ENCODE results near the gene RNF149.

- TF ChIP-seq CSRNP3 (CRISPR knock-in tag; IDR thresholded peaks at IDR 0.05) (no peak), TCF4 (CRISPR knock-in tag; IDR thresholded peaks at IDR 0.05; ENCODE audit: borderline replicate concordance) (no peak), ZFP30 (CRISPR knock-in tag; IDR thresholded peaks at IDR 0.05) (no peak), TOX (CRISPR knock-in tag; IDR thresholded peaks at IDR 0.05; ENCODE audit: borderline replicate concordance) (no peak), TSHZ2 (CRISPR knock-in tag; IDR thresholded peaks at IDR 0.05) (no peak), OSR1 (CRISPR knock-in tag; IDR thresholded peaks at IDR 0.05) (no peak), PPARA (CRISPR knock-in tag; IDR thresholded peaks at IDR 0.05; ENCODE audit: borderline replicate concordance) (no peak), ZNF565 (CRISPR knock-in tag; conservative IDR thresholded peaks at IDR 0.05; ENCODE audit: low read depth) (no peak), RARB (CRISPR knock-in tag; IDR thresholded peaks at IDR 0.05) (no peak), CSDC2 (CRISPR knock-in tag; IDR thresholded peaks at IDR 0.05) (no peak)
- TF ChIP-seq, protein P1, sequence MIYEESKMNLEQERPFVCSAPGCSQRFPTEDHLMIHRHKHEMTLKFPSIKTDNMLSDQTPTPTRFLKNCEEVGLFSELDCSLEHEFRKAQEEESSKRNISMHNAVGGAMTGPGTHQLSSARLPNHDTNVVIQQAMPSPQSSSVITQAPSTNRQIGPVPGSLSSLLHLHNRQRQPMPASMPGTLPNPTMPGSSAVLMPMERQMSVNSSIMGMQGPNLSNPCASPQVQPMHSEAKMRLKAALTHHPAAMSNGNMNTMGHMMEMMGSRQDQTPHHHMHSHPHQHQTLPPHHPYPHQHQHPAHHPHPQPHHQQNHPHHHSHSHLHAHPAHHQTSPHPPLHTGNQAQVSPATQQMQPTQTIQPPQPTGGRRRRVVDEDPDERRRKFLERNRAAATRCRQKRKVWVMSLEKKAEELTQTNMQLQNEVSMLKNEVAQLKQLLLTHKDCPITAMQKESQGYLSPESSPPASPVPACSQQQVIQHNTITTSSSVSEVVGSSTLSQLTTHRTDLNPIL (CRISPR knock-in tag; IDR thresholded peaks at IDR 0.05; ENCODE audit: low read depth): no peak
- TF ChIP-seq, protein P2, sequence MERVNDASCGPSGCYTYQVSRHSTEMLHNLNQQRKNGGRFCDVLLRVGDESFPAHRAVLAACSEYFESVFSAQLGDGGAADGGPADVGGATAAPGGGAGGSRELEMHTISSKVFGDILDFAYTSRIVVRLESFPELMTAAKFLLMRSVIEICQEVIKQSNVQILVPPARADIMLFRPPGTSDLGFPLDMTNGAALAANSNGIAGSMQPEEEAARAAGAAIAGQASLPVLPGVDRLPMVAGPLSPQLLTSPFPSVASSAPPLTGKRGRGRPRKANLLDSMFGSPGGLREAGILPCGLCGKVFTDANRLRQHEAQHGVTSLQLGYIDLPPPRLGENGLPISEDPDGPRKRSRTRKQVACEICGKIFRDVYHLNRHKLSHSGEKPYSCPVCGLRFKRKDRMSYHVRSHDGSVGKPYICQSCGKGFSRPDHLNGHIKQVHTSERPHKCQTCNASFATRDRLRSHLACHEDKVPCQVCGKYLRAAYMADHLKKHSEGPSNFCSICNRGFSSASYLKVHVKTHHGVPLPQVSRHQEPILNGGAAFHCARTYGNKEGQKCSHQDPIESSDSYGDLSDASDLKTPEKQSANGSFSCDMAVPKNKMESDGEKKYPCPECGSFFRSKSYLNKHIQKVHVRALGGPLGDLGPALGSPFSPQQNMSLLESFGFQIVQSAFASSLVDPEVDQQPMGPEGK (CRISPR knock-in tag; IDR thresholded peaks at IDR 0.05; ENCODE audit: borderline replicate concordance): no peak
- TF ChIP-seq, protein P3, sequence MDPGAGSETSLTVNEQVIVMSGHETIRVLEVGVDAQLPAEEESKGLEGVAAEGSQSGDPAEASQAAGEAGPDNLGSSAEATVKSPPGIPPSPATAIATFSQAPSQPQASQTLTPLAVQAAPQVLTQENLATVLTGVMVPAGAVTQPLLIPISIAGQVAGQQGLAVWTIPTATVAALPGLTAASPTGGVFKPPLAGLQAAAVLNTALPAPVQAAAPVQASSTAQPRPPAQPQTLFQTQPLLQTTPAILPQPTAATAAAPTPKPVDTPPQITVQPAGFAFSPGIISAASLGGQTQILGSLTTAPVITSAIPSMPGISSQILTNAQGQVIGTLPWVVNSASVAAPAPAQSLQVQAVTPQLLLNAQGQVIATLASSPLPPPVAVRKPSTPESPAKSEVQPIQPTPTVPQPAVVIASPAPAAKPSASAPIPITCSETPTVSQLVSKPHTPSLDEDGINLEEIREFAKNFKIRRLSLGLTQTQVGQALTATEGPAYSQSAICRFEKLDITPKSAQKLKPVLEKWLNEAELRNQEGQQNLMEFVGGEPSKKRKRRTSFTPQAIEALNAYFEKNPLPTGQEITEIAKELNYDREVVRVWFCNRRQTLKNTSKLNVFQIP (CRISPR knock-in tag; IDR thresholded peaks at IDR 0.05; ENCODE audit: borderline replicate concordance, low read depth): no peak
Observed at GRCh38 chr2:101305035-101305434, 3.5 kb downstream of the RNF149 start.
